ENCODE results near the gene CACNA2D3.

Gene CACNA2D3

DNA sequence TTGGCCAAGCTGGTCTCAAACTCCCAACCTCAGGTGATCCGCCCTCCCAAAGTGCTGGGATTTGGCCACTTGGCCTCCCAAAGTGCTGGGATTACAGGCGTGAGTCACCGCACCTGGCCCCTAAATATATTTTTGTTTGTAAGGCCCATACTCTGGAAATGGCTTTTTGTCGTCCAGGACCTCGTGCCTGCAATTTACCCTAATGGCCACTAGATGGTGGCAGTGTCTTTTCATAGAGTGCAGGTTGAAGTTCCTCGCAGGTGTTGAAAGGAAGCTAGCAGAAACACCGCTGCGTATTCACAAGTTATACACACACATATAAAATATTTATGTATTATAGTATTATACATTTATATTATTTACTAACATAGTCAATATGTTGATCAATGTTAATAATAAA is 708.3 kb downstream of the CACNA2D3 start:
- DNase-seq, result no peak

DNA sequence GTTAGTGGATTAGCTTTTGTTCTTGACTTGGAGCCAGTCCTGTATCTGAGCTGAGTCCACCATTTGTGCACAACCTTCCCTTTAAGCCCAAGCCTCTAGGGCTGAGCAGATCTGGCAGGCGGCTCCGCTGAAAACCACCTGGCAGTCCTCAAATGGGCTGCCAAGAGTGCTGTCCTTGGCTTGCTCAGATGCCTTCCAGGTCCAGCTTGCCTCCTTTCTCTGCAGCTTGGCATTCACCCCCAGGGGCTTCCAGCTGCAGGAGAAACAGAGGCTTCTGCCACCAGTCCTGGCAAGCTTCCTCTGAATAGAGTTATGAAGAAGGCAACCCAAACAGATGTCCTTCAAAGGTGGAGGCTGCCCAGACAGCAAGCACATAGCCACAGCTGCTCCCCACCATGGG is 708.8 kb downstream of the CACNA2D3 start:
- DNase-seq, result no peak

DNA sequence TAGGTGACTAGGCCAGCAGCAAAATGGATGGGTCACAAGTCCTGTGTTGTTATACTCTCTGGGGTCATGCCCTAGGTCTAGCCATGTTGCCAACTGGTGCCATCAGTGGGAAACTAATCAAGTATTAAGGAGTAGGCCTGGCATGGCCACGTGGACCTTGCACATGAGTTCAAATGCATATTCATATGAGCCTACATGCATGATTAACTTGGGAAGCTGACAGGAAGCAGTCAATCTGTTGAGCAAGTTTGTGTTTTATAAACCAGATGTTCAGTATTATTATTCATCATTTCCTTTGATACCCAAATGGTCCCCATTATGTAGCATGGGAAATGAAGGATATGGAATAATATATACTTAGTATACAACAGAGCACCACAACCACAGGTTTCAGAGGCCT is 710.5 kb downstream of the CACNA2D3 start:
- no peak for DNase-seq

DNA sequence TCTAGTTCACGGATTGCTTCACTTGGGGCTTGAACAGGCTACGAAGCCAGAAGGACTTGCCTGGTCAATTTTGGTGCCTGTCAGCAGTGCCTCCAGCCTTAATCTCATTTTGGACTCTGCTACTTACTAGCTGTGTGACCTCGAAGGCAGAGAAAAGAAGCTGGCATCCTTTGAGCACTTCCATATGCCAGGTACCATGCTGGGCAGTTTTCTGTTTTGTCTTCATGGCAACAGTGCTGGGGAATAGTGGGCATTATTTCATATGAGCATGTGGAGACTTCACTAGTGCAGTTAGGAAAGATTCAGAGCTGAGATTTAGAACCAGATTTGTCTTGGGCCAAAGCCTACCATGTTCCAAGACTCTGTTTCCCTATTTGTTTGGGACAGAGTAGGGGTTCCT is 713.3 kb downstream of the CACNA2D3 start:
- DNase-seq, result no peak

DNA sequence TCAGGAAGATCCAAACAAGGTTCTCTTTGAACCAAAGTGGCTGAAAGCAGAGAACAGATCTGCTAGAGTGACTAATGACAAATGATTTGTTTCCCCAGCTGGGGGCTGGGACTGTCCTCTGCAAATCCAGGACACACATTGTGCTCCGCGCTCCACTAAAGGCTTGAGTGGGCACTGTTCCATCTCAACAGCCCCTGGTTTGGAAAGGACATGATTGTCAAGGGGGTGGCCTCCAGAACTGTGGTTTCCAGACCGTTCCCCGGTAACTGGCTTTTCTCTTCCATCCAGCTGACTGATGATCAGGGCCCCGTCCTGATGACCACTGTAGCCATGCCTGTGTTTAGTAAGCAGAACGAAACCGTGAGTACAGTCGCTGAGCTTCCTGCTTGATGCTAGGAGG is 714.5 kb downstream of the CACNA2D3 start:
- no peak for DNase-seq

DNA sequence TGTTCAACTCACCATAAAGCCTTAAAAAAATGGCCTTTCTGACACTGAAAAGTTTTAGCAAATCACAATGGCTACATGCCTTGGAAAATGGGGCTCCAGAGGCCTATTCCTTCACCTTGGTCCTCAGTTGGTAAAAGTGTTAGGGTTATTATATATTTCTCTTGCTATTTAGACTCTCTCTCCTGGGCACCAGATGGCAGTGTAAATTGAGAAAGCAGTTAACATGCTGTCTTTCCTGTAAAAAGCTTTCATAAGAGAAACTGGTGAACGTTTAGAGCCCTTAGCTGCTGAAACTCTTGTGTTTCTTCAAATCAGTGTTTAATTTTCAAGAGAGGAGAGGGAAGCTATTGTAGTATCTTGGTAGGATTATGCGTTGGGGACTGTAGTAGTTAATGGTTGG is 715.6 kb downstream of the CACNA2D3 start:
- DNase-seq, result no peak

DNA sequence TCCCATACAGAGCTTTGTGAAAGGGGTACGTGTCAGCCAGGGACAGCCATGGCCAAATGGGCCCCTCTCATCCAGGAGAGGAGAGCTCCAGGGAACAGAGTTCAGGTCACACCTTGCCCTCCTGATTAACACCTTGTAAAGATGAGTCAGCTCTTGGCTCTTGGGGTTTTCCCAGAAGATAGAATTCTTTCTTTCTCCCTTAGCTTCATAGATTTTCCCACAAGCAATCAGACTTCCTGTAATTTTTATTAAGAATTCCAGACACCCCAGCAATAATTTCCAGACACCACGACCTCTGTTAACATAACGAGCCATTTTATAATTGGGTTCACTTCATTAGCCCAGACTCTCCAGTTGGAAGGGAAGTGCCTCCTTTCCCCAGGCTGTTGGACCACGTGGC is 719.1 kb downstream of the CACNA2D3 start:
- DNase-seq, result no peak

DNA sequence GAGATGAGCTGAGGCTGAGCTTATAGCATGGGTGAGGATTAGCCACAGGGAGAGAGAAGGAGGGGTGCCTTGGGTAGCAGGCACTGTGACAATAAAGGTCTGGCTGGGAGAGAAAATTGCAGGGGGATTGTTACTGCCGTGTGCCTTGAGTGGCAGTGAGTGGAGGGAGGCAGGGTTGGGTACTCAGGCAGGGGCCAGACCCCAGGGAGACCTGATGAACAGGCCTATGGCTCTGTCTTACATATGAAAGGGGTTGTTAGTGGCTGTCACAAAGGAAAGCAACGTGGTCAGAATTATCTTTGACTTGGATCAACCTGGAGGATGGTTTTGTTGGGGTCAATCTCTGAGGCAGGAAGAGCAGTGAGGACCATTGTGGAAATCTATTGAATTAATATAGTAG is 721.0 kb downstream of the CACNA2D3 start:
- no peak for DNase-seq

DNA sequence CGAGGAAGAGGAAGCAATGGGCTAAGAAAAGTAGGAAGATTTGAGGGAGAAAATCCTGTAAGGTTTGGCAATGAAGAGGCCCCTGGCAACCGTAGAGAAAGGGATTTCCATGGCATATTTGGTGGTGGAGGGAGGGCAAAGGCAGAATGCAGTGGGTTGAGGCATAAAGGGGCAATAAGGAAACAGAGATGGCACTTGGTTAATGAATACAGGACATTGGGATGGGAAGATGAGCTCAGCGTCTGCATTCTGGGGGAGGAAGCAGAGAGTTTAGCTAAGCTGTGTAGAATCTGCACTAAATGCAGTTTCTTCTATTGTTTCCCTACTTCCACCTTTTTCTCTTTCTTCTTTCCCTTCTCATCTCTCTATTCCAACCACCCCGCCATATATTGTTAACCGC is 721.9 kb downstream of the CACNA2D3 start:
- DNase-seq, result no peak

DNA sequence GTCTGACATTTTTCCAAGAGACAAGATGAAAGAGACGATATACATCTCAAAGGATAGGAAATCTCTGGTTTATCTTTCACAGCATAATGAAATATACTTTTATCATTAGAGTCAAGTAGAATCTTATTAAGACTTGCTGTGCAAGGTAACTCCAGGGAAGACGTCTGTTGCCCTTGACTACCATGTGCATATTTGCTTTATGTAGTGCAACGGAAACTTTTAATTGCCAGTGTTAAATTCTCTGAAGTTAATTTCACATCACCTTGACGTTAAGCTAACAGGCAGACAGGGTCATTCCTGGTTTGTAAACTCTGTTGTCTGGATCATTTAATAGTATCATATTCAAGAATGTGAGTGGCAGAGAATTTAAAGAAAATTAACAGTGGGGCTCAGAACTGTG is 722.7 kb downstream of the CACNA2D3 start:
- no peak for DNase-seq

DNA sequence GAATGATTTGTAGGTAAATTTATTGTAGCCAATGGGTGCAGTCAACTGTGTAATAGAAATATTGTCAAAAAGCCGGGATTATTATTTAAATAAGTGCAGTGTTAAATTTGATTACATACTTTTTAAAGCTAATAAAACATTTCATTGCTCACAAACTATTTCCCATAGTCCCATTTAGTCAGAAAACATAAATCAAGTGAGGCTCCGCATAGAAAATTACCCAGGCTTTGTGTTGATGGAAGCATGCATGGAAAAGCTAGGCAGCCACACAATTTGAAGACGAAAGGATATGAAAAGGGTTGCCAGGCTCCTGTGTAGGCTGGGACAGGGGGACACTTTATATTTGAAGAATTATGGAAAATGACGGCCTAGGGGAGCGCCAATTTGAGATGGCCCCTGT is 723.2 kb downstream of the CACNA2D3 start:
- DNase-seq, result no peak

DNA sequence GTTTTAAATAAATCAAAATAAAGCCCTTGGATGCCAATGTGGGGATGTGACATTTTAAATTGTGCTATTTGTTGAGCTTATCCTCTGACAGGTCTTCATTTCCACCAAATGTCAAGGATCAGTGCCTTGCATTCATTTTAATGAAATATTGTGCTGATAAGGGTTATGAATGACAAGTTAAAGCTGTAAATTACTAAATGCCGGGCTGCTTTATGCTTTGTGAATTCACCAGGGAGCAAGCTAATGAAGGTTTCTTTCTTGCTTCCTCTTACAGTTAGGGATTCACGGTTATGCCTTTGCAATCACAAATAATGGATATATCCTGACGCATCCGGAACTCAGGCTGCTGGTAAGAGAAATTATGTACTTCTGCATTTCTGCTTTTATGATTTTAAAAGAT is 723.8 kb downstream of the CACNA2D3 start:
- no peak for DNase-seq

DNA sequence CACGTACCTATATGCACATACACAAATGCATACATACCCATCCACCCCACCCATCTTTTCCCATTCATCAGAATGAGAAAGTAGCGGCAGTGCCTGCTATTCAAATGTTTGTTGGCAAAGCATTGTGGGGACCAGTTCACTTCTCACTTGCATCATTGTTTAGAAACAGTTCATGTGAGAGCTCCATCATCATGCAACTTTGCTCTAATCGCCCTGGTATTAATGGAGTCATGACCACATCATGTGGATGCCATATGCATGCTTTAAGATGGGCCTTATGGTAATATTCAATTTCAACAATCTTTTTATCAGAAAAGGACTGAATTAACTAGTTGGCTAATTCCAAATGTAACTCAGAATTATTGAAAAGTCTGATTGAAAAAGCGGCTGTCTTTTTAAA is 725.0 kb downstream of the CACNA2D3 start:
- DNase-seq, result no peak

DNA sequence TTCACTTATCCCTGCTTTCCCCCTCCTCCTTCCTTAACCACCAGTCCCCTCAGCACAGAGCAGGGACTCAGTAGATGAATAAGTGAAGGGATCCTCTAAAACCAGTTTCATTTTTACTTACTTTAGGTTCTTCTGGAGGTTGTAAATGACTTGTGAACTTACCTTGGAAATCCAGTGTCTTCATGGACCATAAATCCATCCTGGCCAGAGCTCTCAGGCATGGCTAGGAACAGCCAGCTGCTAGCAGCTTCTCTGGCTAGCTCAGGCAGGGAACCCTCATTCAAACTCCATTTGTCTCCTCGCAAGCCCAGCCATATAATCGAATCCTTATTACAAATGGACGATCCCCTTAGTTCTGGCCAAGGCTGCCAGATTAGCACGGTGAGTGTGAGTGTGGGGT is 727.0 kb downstream of the CACNA2D3 start:
- no peak for DNase-seq

DNA sequence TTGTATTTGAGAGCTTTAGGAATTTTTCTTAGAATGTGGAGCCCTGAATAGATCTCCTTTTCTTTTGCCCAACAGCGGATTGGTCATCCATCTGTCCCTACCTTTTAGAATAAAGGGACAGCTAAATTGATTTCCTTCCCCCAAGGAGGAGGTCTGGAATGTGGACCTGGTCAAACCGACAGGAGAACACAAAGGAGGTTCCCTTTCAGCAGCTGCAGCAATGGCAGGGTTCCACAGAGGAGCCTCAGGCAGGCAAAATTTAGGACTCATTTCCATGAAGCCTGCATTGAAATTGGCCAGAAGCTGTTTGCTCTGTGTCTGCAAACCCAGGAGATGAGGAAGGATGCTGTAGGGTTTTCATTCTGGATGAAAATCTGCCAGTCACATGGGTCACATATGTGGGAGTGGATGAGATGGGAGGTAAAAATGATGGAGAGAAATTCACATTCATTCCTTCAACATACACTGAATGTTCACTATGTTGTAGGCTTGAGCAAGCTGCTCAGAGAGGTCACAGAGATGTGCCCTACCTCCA is 728.2 kb downstream of the CACNA2D3 start:
- DNase-seq, result no peak

DNA sequence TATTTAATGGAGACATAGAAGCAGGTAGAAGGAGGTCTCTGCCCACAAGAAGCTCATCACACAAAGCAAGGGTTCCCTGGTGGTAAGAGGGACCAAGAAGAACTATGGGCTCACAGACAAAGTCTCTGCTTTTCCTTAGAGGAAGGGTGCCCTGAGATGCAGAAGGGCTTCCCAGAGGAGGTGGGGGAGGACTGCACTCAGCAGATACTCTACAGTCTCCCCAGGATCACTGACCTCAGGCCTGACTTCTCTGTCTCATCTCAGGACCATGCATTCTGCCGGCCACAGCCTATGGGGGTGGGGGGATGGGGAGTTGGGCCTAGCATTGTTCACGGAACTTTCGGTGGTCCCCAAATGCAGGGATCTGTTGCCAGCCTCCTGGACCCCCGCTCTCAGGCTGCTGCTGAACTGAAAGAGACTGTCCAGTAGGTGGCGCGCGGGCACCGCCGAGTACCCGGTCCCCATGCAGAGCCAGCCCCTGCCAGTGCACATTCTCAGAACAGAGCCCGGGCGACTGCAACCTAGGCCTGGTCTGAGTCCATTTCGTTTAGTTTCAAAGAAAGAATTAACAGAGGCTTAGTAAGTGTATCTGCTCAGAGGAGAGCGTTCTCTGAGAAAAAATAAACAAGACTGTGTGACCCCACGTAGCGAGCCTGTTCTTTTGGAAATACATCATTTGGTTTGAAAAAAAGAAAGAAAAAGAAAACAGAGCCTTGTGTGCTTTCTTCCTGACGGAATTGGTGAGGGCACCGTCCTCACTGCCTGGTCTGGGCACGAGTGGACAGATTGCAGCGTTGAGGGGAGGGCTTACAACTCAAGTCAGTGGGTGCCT is 731.4 kb downstream of the CACNA2D3 start:
- DNase-seq, result no peak

DNA sequence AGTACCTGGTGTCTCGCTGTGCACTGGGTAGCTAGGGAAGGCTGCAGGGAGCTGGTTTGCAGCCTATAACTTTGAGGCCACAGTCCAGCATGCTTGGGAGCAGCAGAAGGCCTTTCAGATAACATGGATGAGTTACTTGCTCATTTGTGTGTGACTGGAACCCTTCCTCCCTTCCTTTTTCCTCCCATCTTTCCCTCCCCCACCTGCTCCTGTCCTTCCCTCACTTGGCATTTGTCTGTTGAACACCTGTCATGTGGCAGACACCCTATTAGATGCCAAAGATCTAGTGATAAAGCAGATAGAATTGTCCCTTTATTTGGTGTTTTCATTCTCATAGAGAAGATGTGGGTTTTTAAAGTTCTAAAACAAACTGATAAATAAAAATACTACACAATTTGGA is 733.9 kb downstream of the CACNA2D3 start:
- DNase-seq, result no peak

DNA sequence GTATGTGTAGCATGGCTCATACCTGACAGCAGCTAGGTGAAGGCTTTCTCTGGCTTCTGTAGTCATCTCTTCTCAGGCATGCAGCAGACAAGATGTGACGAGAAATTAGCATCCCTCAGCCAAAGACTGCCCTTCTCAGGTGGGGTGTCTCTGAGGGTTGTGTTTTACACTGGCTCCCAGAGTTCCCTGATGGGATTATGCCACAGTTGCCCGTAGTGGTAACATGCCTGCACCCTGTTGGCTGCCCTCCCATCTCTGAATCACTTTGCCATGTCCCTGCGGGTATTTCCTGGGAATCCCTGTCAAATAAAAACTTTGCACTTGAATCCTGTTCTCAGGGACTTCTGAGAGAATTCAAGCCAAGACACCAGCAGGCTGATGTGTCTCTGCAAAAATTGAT is 735.0 kb downstream of the CACNA2D3 start:
- no peak for DNase-seq

DNA sequence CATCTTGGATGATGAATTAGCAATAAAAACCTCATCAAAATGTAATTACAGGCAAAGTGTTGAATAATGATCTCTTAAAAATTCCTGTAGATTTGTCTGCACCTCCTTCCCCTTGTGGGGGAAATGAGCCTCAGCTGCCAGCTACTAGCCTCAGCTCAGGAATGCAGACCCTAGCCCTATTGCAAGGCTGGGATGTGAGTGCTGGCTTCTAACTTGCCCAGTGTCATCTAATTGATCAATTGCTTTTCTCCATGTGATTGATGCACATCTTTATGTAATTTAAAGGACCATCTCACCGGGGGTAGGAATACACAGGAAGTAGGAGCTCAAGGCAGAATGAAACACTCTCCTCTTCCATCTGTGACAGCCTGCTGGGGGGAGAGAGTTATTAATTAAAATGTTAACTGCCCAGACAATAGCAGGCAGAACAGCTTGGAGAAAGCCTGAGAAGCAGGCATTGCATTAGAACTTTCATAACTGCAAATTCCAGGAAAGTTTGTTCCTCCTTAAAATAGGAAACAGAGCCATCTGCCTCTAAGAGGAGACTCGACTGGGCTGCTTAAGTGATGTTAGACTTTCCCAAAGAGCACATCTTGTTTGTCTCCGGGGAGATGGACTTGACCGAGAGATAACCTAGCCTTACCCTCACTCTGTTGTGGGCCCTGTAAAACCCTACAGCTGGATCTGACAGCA is 735.9 kb downstream of the CACNA2D3 start:
- no peak for DNase-seq

DNA sequence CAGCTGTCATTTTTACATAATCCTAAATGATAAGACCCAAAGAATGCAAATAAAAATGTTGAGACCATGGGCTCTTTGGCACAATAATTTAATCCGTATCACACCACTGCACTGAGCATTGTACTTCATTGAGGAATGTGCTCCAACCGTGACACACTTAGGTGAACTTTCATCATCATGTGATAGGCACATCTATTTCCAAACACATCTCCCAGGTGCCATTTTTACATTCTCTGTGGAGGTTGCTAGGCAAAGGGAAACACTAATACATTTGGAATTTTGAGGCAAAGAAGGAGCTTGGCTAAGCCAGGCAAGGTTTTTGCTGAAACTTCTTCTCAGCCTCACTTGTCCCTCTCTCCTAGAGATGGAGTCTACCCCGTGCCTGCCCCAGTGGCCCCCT is 736.8 kb downstream of the CACNA2D3 start:
- no peak for DNase-seq

DNA sequence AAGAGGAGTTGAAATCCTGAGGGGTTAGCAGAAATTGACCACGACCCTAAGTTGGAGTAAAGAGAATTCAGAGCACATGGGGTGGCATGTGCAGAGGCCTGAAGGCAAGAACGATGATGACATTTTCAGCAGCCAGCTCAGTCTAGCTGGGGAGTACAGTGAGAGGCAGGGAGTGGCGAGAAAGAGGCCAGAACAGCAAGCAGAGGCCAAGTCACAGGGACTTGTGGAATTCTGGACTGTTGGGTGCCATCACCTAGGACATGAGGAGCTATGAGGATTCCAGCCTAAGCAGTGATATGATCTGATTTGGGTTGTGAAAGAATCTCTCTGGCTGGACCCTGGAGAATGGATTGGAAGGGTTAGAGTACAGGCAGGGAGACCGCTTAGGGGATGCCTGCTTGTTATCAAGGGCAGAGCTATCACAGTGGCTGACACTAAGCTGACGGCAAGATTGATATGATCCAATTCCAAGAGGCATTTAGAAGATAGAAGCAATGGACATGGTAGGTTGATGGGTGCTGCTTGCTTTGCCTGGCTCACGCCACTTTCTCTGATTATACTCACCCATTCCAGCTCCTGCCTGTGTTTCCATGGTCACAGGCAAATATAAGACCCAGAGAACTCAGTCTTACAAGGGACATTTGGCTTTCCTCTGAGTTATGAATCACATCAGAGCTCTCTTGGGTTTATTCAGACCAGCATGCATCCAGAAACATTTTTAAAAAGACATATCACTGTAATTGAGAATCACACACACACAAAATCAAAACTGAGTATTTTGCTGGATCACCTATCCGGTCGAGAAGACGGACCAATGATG is 739.1 kb downstream of the CACNA2D3 start:
- no peak for DNase-seq

DNA sequence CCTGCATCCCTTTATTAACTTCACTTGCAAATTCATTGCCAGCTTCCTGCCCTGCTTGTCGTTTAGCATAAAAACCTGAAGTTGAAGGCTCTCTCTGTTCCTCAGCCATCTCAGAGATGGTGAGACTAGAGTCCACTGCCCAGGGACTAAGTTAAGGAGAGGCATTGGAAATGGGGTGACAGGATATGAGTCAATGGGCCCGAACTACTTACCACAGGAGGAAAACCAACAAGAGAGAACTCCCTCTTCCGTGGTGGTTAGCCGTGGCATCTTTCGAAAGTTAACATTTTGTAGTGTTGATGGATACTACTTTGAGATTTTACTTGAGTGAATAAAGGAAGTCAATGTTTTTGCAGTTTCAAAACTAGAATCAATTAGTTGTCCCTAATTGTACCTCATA is 740.2 kb downstream of the CACNA2D3 start:
- DNase-seq, result no peak

DNA sequence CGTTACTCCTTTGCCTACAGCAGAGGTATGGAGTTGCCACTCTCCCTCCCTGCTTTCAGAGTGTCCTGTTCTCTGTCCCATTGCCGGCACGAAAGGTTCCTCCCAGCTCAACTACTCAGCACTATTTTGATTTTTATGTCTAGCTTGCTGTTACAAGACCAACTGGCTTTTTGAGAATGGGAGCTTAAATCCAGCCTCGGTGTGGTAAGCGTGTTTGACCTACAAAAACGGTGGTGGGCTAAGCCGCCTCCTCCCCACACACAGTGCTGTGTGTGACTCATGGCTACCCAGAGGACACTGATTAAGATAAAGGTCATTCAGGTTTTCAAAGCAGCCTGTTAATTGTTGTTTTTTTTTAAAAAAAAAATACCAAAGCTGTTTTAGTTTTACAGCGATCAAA is 741.0 kb downstream of the CACNA2D3 start:
- no peak for DNase-seq

DNA sequence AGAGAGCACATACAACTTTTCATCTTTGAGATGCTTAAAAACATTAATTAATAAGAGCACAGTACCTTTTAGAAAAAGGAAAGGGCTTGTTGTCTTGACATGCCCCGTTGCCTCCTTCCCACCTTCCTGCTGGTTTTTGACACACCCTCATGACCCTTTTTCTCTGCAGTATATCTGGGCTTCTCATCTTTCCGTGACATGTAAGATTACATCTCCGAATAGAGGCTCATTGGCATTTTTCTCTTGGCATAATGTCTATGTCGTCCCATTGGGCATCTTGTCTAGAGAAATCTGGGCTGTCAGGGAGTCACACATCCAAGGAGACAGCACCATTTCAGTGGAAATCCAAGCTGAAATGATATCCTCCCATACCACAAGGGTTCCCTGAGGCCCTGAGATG is 741.4 kb downstream of the CACNA2D3 start:
- DNase-seq, result no peak

Measured in NCI-H2107 (cell line).